Measurements from ENCODE around the gene THYN1.

GRCh38 chr11:134237557-134237922 lies 15.6 kb downstream of the THYN1 start:
- TF ChIP-seq, protein P1, sequence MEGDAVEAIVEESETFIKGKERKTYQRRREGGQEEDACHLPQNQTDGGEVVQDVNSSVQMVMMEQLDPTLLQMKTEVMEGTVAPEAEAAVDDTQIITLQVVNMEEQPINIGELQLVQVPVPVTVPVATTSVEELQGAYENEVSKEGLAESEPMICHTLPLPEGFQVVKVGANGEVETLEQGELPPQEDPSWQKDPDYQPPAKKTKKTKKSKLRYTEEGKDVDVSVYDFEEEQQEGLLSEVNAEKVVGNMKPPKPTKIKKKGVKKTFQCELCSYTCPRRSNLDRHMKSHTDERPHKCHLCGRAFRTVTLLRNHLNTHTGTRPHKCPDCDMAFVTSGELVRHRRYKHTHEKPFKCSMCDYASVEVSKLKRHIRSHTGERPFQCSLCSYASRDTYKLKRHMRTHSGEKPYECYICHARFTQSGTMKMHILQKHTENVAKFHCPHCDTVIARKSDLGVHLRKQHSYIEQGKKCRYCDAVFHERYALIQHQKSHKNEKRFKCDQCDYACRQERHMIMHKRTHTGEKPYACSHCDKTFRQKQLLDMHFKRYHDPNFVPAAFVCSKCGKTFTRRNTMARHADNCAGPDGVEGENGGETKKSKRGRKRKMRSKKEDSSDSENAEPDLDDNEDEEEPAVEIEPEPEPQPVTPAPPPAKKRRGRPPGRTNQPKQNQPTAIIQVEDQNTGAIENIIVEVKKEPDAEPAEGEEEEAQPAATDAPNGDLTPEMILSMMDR (IDR thresholded peaks at IDR 0.05), result no peak
- no peak for TF ChIP-seq POLR2A (IDR thresholded peaks at IDR 0.05)

Measured in Peyer's patch (tissue), 4 donors.